ENCODE results near the gene IRF2.
A peak's percentile ranks its signal among the peaks of the same experiment; 100 is the strongest.

IRF2 gene

GRCh38 chr4:184423003-184423686, 51.2 kb downstream of the IRF2 start:
- Histone ChIP-seq H3K36me3 (ENCODE audit: control insufficient read depth in 2 of 2, insufficient read depth in 2 of 2, low read length in 2 of 2) (peaks cover 26 to 38% of the 10 kb centered on the region in 2 donors), H3K4me3 (ENCODE audit: low read length in 2 of 2) (no peak overlapping the region), H3K9me3 (ENCODE audit: control insufficient read depth in 2 of 2, low read length in 2 of 2) (no peaks in the 10 kb centered on the region), H3K4me1 (ENCODE audit: control insufficient read depth in 2 of 2, insufficient read depth in 2 of 2, low read length in 2 of 2) (peaks cover 7 to 10% of the 10 kb centered on the region in 2 donors), H3K9ac (ENCODE audit: low read depth in 1 of 2, low read length in 2 of 2) (no peak overlapping the region), H3K27me3 (ENCODE audit: control insufficient read depth in 2 of 2, insufficient read depth in 2 of 2, low read length in 2 of 2) (no peaks in the 10 kb centered on the region), H3K27ac (ENCODE audit: low read depth in 2 of 2, low read length in 2 of 2) (peak overlapping the region in 1 of 2 donors; percentile 25)

- Histone ChIP-seq H3K27ac (ENCODE audit: low read depth in 2 of 2, low read length in 2 of 2) (peak overlapping the region in 1 of 2 donors; percentile 21), H3K27me3 (ENCODE audit: control insufficient read depth in 2 of 2, insufficient read depth in 2 of 2, low read length in 2 of 2) (no peaks in the 10 kb centered on the region), H3K4me3 (ENCODE audit: low read length in 2 of 2) (no peak overlapping the region), H3K9ac (ENCODE audit: low read depth in 1 of 2, low read length in 2 of 2) (no peak overlapping the region), H3K36me3 (ENCODE audit: control insufficient read depth in 2 of 2, insufficient read depth in 2 of 2, low read length in 2 of 2) (peaks cover 30 to 45% of the 10 kb centered on the region in 2 donors), H3K4me1 (ENCODE audit: control insufficient read depth in 2 of 2, insufficient read depth in 2 of 2, low read length in 2 of 2) (peaks cover 6 to 17% of the 10 kb centered on the region in 2 donors), H3K9me3 (ENCODE audit: control insufficient read depth in 2 of 2, low read length in 2 of 2) (no peaks in the 10 kb centered on the region)
Observed at GRCh38 chr4:184422378-184422777, 52.0 kb downstream of the IRF2 start.

- H3K27ac ChIP-seq (ENCODE audit: low read depth in 2 of 2, low read length in 2 of 2), result peak overlapping the region in 1 of 2 donors; percentile 21
Observed at GRCh38 chr4:184421533-184422155, 52.7 kb downstream of the IRF2 start.

GRCh38 chr4:184420881-184421416, 53.4 kb downstream of the IRF2 start:
- Histone ChIP-seq H3K4me3 (ENCODE audit: low read length in 2 of 2) (peak overlapping the region in 1 of 2 donors; percentile 49), H3K27ac (ENCODE audit: low read depth in 2 of 2, low read length in 2 of 2) (peak overlapping the region; percentile 5 to 43), H3K36me3 (ENCODE audit: control insufficient read depth in 2 of 2, insufficient read depth in 2 of 2, low read length in 2 of 2) (peaks cover 33 to 37% of the 10 kb centered on the region in 2 donors)

More at GRCh38 chr4:184421533-184422155, 52.7 kb downstream of the IRF2 start:
- Histone ChIP-seq H3K9ac (ENCODE audit: low read depth in 1 of 2, low read length in 2 of 2) (no peak overlapping the region), H3K36me3 (ENCODE audit: control insufficient read depth in 2 of 2, insufficient read depth in 2 of 2, low read length in 2 of 2) (peaks cover 32 to 42% of the 10 kb centered on the region in 2 donors), H3K27me3 (ENCODE audit: control insufficient read depth in 2 of 2, insufficient read depth in 2 of 2, low read length in 2 of 2) (no peaks in the 10 kb centered on the region), H3K9me3 (ENCODE audit: control insufficient read depth in 2 of 2, low read length in 2 of 2) (no peaks in the 10 kb centered on the region), H3K4me1 (ENCODE audit: control insufficient read depth in 2 of 2, insufficient read depth in 2 of 2, low read length in 2 of 2) (peaks cover 3 to 16% of the 10 kb centered on the region in 2 donors), H3K4me3 (ENCODE audit: low read length in 2 of 2) (peak overlapping the region in 1 of 2 donors; percentile 49)

GRCh38 chr4:184420402-184420801, 53.9 kb downstream of the IRF2 start:
- Histone ChIP-seq H3K27ac (ENCODE audit: low read depth in 2 of 2, low read length in 2 of 2) (peak overlapping the region; percentile 5 to 43), H3K36me3 (ENCODE audit: control insufficient read depth in 2 of 2, insufficient read depth in 2 of 2, low read length in 2 of 2) (peaks cover 34% of the 10 kb centered on the region in 2 donors), H3K9ac (ENCODE audit: low read depth in 1 of 2, low read length in 2 of 2) (no peak overlapping the region)

More at GRCh38 chr4:184420881-184421416, 53.4 kb downstream of the IRF2 start:
- Histone ChIP-seq H3K27me3 (ENCODE audit: control insufficient read depth in 2 of 2, insufficient read depth in 2 of 2, low read length in 2 of 2) (no peaks in the 10 kb centered on the region), H3K9ac (ENCODE audit: low read depth in 1 of 2, low read length in 2 of 2) (peak overlapping the region in 1 of 2 donors; percentile 3), H3K9me3 (ENCODE audit: control insufficient read depth in 2 of 2, low read length in 2 of 2) (no peaks in the 10 kb centered on the region), H3K4me1 (ENCODE audit: control insufficient read depth in 2 of 2, insufficient read depth in 2 of 2, low read length in 2 of 2) (peaks cover 2 to 14% of the 10 kb centered on the region in 2 donors)

GRCh38 chr4:184419976-184420375, 54.4 kb downstream of the IRF2 start:
- Histone ChIP-seq H3K4me1 (ENCODE audit: control insufficient read depth in 2 of 2, insufficient read depth in 2 of 2, low read length in 2 of 2) (peaks cover 2 to 13% of the 10 kb centered on the region in 2 donors), H3K27ac (ENCODE audit: low read depth in 2 of 2, low read length in 2 of 2) (peak overlapping the region in 1 of 2 donors; percentile 43), H3K36me3 (ENCODE audit: control insufficient read depth in 2 of 2, insufficient read depth in 2 of 2, low read length in 2 of 2) (peaks cover 33 to 35% of the 10 kb centered on the region in 2 donors), H3K9ac (ENCODE audit: low read depth in 1 of 2, low read length in 2 of 2) (no peak overlapping the region), H3K27me3 (ENCODE audit: control insufficient read depth in 2 of 2, insufficient read depth in 2 of 2, low read length in 2 of 2) (no peaks in the 10 kb centered on the region), H3K4me3 (ENCODE audit: low read length in 2 of 2) (no peak overlapping the region), H3K9me3 (ENCODE audit: control insufficient read depth in 2 of 2, low read length in 2 of 2) (no peaks in the 10 kb centered on the region)

More at GRCh38 chr4:184420402-184420801, 53.9 kb downstream of the IRF2 start:
- peaks cover 2 to 14% of the 10 kb centered on the region in 2 donors for H3K4me1 ChIP-seq (ENCODE audit: control insufficient read depth in 2 of 2, insufficient read depth in 2 of 2, low read length in 2 of 2)
- no peak overlapping the region for H3K4me3 ChIP-seq (ENCODE audit: low read length in 2 of 2)
- no peaks in the 10 kb centered on the region for H3K27me3 ChIP-seq (ENCODE audit: control insufficient read depth in 2 of 2, insufficient read depth in 2 of 2, low read length in 2 of 2)
- H3K9me3 ChIP-seq (ENCODE audit: control insufficient read depth in 2 of 2, low read length in 2 of 2), result no peaks in the 10 kb centered on the region

GRCh38 chr4:184417802-184418511, 56.4 kb downstream of the IRF2 start:
- Histone ChIP-seq H3K27ac (ENCODE audit: low read depth in 2 of 2, low read length in 2 of 2) (peak overlapping the region; percentile 34 to 79), H3K9me3 (ENCODE audit: control insufficient read depth in 2 of 2, low read length in 2 of 2) (no peaks in the 10 kb centered on the region), H3K4me1 (ENCODE audit: control insufficient read depth in 2 of 2, insufficient read depth in 2 of 2, low read length in 2 of 2) (peaks cover 9 to 23% of the 10 kb centered on the region in 2 donors), H3K9ac (ENCODE audit: low read depth in 1 of 2, low read length in 2 of 2) (no peak overlapping the region), H3K4me3 (ENCODE audit: low read length in 2 of 2) (peak overlapping the region in 1 of 2 donors; percentile 46), H3K27me3 (ENCODE audit: control insufficient read depth in 2 of 2, insufficient read depth in 2 of 2, low read length in 2 of 2) (no peaks in the 10 kb centered on the region), H3K36me3 (ENCODE audit: control insufficient read depth in 2 of 2, insufficient read depth in 2 of 2, low read length in 2 of 2) (peaks cover 25 to 26% of the 10 kb centered on the region in 2 donors)

DNA sequence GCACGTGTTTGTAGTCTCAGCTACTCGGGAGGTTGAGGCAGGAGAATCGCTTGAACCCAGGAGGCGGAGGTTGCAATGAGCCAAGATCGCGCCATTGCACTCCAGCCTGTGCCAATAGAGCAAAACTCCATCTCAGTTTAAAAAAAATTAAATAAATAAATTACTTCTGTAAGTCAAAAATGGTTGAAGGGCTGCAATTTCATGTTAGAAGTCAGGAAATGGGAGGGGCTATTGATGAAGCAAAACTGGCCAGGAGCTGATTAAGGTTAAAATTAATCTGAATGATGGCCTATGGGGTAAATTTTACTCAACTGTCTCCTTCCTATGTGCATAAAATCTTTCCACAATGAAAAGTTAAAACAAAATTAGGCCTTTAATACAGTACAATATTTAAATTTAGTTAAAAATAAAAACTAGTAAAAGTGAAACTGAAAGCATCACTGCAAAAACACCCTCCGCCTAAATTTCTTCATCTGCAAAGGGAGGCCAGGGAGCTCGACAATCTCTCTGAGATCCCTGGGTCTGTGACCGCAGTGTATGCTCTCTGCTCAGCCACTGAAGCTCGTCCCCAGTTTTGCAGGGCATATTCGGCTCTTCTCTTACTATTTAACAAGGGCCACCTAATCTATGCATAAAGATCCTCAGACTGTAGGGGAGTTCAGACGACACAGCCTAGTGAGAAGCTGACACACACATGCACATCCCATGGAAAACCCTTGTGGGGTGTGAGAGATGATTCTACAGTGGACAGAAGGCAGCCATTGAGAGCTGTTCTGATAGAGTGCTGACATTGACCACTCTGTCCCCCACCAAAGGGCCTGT, 57.2 kb downstream of the IRF2 start:
- no peaks in the 10 kb centered on the region for H3K27me3 ChIP-seq (ENCODE audit: control insufficient read depth in 2 of 2, insufficient read depth in 2 of 2, low read length in 2 of 2)
- H3K36me3 ChIP-seq (ENCODE audit: control insufficient read depth in 2 of 2, insufficient read depth in 2 of 2, low read length in 2 of 2), result peaks cover 24 to 25% of the 10 kb centered on the region in 2 donors
- H3K4me1 ChIP-seq (ENCODE audit: control insufficient read depth in 2 of 2, insufficient read depth in 2 of 2, low read length in 2 of 2), result peaks cover 9 to 23% of the 10 kb centered on the region in 2 donors
- H3K9ac ChIP-seq (ENCODE audit: low read depth in 1 of 2, low read length in 2 of 2), result peak overlapping the region in 1 of 2 donors; percentile 26
- no peaks in the 10 kb centered on the region for H3K9me3 ChIP-seq (ENCODE audit: control insufficient read depth in 2 of 2, low read length in 2 of 2)
- H3K27ac ChIP-seq (ENCODE audit: low read depth in 2 of 2, low read length in 2 of 2), result peak overlapping the region; percentile 34 to 79
- H3K4me3 ChIP-seq (ENCODE audit: low read length in 2 of 2), result peak overlapping the region; percentile 4 to 46

- peaks cover 9 to 23% of the 10 kb centered on the region in 2 donors for H3K4me1 ChIP-seq (ENCODE audit: control insufficient read depth in 2 of 2, insufficient read depth in 2 of 2, low read length in 2 of 2)
- no peaks in the 10 kb centered on the region for H3K9me3 ChIP-seq (ENCODE audit: control insufficient read depth in 2 of 2, low read length in 2 of 2)
- H3K9ac ChIP-seq (ENCODE audit: low read depth in 1 of 2, low read length in 2 of 2), result no peak overlapping the region
- peaks cover 24 to 25% of the 10 kb centered on the region in 2 donors for H3K36me3 ChIP-seq (ENCODE audit: control insufficient read depth in 2 of 2, insufficient read depth in 2 of 2, low read length in 2 of 2)
- no peaks in the 10 kb centered on the region for H3K27me3 ChIP-seq (ENCODE audit: control insufficient read depth in 2 of 2, insufficient read depth in 2 of 2, low read length in 2 of 2)
- H3K27ac ChIP-seq (ENCODE audit: low read depth in 2 of 2, low read length in 2 of 2), result no peak overlapping the region
- H3K4me3 ChIP-seq (ENCODE audit: low read length in 2 of 2), result no peak overlapping the region
Observed at GRCh38 chr4:184415071-184415470, 59.3 kb downstream of the IRF2 start.

Data from mucosa of rectum (tissue), 2 donors.